ENCODE measurements around the gene KXD1.

Gene KXD1

DNA sequence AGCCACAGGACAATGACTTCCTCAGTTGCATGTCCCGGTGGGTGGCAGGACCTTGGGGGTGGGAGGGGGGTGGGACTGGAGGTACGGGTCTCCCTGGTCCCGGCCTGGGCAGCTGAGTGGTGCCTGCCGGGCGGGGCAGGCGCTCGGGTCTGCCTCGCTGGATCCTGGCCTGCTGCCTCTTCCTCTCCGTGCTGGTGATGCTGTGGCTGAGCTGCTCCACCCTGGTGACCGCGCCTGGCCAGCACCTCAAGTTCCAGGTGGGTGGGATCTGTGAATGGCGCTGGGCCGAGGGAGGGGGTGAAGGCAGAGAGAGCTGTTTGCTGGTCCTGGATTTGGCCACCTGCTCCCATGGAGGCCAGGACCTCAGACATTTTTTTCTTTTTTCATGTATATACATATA, 60.6 kb downstream of the KXD1 start:
- DNase-seq = no peak

Data from activated CD8-positive, alpha-beta memory T cell treated with anti-CD3 and anti-CD28 coated beads, Interleukin-2, amount 50 U/mL, for 48 hours (primary cell).